ENCODE measurements around the gene PTP4A2. TPM values are rescaled to one million over a fixed set of nuclear protein-coding genes. Genes with fewer than 3 reads are reported as not detected.

The PTP4A2 gene
- polyA plus RNA-seq, 1 experiment = 239 TPM

DNA sequence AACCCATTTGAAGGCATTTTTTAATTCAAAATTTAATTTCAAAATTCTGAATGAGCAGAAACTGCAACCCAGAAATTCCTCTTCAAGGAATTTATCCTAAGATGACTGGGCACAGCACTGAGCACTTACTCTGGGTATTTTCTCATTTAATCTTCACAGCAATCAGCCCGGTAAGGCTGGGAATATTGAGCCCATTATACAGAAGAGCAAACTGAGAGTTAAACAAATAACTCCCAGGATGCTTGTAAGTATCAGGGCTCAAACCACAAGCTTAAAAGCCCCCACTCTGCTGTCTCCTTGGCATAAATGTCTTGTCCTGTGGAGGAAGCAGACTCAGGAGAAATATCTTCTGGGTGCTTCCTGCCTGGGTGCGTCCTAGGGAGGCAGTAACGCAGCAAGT, 69.3 kb downstream of the PTP4A2 start:
- CTCF ChIA-PET = no interaction called here

DNA sequence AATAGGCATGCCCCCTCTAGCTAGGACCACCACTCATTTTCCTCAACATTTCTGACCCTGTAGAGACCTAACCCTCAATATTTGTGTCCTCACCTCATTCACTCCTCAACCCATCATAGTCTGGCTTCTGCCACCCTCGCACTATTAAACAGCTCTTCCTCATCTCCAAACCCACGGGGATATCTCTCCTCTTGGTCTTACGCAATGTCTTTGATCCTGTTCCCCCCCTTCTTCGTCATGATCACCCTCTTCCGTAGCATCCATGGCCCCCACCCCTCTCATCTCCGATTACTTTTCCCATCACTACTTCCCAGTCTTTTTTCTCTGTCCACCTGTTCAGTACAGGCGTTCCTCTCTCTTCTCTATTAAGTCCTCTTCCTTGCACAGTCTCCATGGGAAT, 70.6 kb downstream of the PTP4A2 start:
- POLR2A ChIA-PET = no interaction called here
- Histone ChIP-seq H3K4me3 (ENCODE audit: low read depth, low read length) (no peak overlapping the region), H3K36me3 (ENCODE audit: control insufficient read depth, insufficient read depth, low read length) (no peaks in the 10 kb centered on the region), H3K27me3 (ENCODE audit: control insufficient read depth, insufficient read depth, low read length) (no peaks in the 10 kb centered on the region; the same call in 1 of the 2 replicates)
- DNase-seq (ENCODE audit: low read depth) = no peak
- TF ChIP-seq, protein P1, sequence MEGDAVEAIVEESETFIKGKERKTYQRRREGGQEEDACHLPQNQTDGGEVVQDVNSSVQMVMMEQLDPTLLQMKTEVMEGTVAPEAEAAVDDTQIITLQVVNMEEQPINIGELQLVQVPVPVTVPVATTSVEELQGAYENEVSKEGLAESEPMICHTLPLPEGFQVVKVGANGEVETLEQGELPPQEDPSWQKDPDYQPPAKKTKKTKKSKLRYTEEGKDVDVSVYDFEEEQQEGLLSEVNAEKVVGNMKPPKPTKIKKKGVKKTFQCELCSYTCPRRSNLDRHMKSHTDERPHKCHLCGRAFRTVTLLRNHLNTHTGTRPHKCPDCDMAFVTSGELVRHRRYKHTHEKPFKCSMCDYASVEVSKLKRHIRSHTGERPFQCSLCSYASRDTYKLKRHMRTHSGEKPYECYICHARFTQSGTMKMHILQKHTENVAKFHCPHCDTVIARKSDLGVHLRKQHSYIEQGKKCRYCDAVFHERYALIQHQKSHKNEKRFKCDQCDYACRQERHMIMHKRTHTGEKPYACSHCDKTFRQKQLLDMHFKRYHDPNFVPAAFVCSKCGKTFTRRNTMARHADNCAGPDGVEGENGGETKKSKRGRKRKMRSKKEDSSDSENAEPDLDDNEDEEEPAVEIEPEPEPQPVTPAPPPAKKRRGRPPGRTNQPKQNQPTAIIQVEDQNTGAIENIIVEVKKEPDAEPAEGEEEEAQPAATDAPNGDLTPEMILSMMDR (IDR thresholded peaks at IDR 0.05; ENCODE audit: insufficient read depth, low read depth, low read length) = no peak
- CTCF ChIA-PET = no interaction called here

More for the DNA sequence above, 69.3 kb downstream of the PTP4A2 start:
- H3K27me3 ChIP-seq (ENCODE audit: control insufficient read depth, insufficient read depth, low read length) = no peaks in the 10 kb centered on the region; the same call in 1 of the 2 replicates
- no peaks in the 10 kb centered on the region for H3K36me3 ChIP-seq (ENCODE audit: control insufficient read depth, insufficient read depth, low read length)
- H3K4me3 ChIP-seq (ENCODE audit: low read depth, low read length) = no peak overlapping the region
- TF ChIP-seq, protein P1 (IDR thresholded peaks at IDR 0.05; ENCODE audit: insufficient read depth, low read depth, low read length) = no peak
- DNase-seq (ENCODE audit: low read depth) = no peak
- POLR2A ChIA-PET = no interaction called here

DNA sequence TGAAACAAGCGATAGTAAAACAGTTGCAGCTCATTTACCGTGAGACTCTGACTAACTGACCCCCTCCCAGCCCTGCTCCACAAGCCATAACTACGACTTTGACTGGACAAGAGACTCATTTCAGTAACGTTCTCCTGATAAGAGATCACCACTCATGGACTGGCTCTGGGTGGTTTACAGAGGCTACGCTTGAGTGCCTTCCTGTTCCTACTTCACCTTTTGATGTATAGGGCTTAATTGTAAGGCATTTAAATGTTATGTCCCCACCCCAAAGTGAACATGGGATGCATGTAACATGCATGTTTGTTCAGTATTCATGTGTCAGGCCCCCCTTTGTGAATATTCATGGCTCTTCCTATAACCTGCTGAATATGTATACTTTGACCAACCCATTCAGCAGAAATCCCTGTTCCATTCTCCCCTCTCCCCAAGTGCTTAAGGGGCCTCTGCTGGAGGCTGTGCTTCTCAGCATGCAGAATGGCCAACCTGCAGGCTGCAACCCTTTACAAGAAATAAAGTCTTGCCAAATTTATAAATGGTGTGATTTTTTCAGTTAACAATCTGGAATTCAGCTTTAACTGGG, 71.6 kb downstream of the PTP4A2 start:
- H3K4me3 ChIP-seq (ENCODE audit: low read depth, low read length) = no peak overlapping the region
- ChIA-PET CTCF (no interaction called here), POLR2A (no interaction called here)
- no peak for DNase-seq (ENCODE audit: low read depth)
- TF ChIP-seq, protein P1 (IDR thresholded peaks at IDR 0.05; ENCODE audit: insufficient read depth, low read depth, low read length) = no peak
- H3K36me3 ChIP-seq (ENCODE audit: control insufficient read depth, insufficient read depth, low read length) = no peaks in the 10 kb centered on the region
- no peaks in the 10 kb centered on the region for H3K27me3 ChIP-seq (ENCODE audit: control insufficient read depth, insufficient read depth, low read length)

DNA sequence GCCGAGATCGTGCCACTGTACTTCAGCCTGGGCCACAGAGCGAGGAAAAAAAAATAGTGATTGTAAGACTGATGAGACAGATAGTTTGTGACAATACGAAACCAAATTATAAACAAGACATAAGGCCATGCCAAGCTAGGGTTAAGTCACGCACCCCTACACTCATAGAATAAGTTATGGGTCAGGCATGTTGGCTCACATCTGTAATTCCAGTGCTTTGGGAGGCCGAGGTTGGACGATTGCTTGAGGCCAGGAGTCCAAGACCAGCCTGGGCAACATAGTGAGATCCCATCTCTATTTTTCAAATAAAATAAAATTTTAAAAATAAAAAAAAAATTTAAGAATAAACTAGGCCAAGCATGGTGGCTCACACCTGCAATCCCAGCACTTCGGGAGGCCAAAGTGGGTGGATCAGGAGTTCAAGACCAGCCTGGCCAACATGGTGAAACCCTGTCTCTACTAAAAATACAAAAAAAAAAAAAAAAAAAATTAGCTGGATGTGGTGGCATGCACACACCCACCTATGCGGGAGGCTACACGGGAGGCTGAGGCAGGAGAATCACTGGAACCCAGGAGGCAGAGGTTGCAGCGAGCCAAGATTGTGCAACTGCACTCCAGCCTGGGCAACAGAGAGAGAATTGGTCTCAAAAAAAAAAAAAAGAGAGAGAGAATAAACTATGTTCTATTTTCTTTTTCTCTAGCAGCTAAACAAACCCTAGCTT, 72.3 kb downstream of the PTP4A2 start:
- TF ChIP-seq, protein P1 (IDR thresholded peaks at IDR 0.05; ENCODE audit: insufficient read depth, low read depth, low read length) = no peak
- POLR2A ChIA-PET = no interaction called here
- DNase-seq (ENCODE audit: low read depth) = no peak
- Histone ChIP-seq H3K27me3 (ENCODE audit: control insufficient read depth, insufficient read depth, low read length) (no peaks in the 10 kb centered on the region; the same call in 1 of the 2 replicates), H3K4me3 (ENCODE audit: low read depth, low read length) (no peak overlapping the region), H3K36me3 (ENCODE audit: control insufficient read depth, insufficient read depth, low read length) (no peaks in the 10 kb centered on the region)
- CTCF ChIA-PET = no interaction called here

DNA sequence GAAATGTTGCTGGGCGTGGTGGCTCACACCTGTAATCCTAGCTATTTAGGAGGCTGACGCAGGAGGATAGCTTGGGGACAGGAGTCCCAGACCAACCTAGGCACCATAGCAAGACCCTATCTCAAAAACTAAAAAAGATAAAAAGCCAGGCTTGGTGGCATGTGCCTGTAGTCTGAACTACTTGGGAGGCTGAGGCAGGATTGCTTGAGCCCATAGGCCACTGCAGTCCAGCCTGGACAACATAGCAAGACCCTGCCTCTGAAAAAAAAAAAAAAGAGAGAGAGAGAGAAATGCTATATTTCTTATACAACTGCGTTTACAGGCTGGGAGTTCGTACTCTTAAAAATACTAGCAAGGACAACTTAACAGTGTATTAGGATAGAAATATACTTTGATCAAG, 76.1 kb downstream of the PTP4A2 start:
- TF ChIP-seq, protein P1 (IDR thresholded peaks at IDR 0.05; ENCODE audit: insufficient read depth, low read depth, low read length) = no peak

More for the DNA sequence above, 76.1 kb downstream of the PTP4A2 start:
- Histone ChIP-seq H3K4me3 (ENCODE audit: low read depth, low read length) (no peak overlapping the region), H3K36me3 (ENCODE audit: control insufficient read depth, insufficient read depth, low read length) (no peaks in the 10 kb centered on the region), H3K27me3 (ENCODE audit: control insufficient read depth, insufficient read depth, low read length) (no peaks in the 10 kb centered on the region; the same call in 1 of the 2 replicates)
- DNase-seq (ENCODE audit: low read depth) = no peak
- ChIA-PET POLR2A (no interaction called here), CTCF (no interaction called here)
